Endothelial cell (in vitro differentiated cells): Measurements from ENCODE around the gene LRIG2. TPM values are rescaled to one million over a fixed set of nuclear protein-coding genes. Genes with fewer than 3 reads are reported as not detected.

Experiments used
- DNase-seq: peaks from one replicate; pipeline ENCODE4 v3.0.0; 2021; ENCODE audit warnings: low spot score
- H3K27ac Mint-ChIP-seq: one replicate; pipeline ENCODE4 v1.8.0; 2021; ENCODE audit warnings: mixed read lengths, inconsistent platforms; ENCODE audit not compliant: unreplicated experiment
- H3K27me3 Mint-ChIP-seq: one replicate; pipeline ENCODE4 v1.8.0; 2021; ENCODE audit warnings: mild to moderate bottlenecking, moderate library complexity, mixed read lengths, inconsistent platforms; ENCODE audit not compliant: unreplicated experiment
- H3K36me3 Mint-ChIP-seq: one replicate; pipeline ENCODE4 v1.8.0; 2021; ENCODE audit warnings: mild to moderate bottlenecking, low read depth, mixed read lengths, inconsistent platforms; ENCODE audit not compliant: unreplicated experiment
- H3K4me1 Mint-ChIP-seq: one replicate; pipeline ENCODE4 v1.8.0; 2021; ENCODE audit warnings: mild to moderate bottlenecking, mixed read lengths, inconsistent platforms; ENCODE audit not compliant: unreplicated experiment
- H3K4me3 Mint-ChIP-seq: one replicate; pipeline ENCODE4 v1.8.0; 2021; ENCODE audit warnings: mild to moderate bottlenecking, mixed read lengths, inconsistent platforms; ENCODE audit not compliant: unreplicated experiment
- H3K9me3 Mint-ChIP-seq: one replicate; pipeline ENCODE4 v1.8.0; 2021; ENCODE audit warnings: mixed read lengths, inconsistent platforms; ENCODE audit not compliant: unreplicated experiment
- total RNA-seq: library from RNA; stranded (reverse); fragmentation: NEBNext Ultra II Directional; extraction: Animal tissue kit (Norgen Biotek cat#: 25700); gene quantifications from one replicate; pipeline ENCODE4 v1.2.1, GENCODE V29; 2021; ENCODE audit not compliant: unreplicated experiment
- TF ChIP-seq, protein P1 (sequence below): fragments of 200-600 bp; sonication (generic); IDR thresholded peaks from one replicate; pipeline ENCODE4 v1.5.0; 2021; ENCODE audit warnings: antibody characterized with exemption; ENCODE audit not compliant: unreplicated experiment

The LRIG2 gene
- total RNA-seq, 1 donor from 2014 or later, result 23.0 TPM

DNA sequence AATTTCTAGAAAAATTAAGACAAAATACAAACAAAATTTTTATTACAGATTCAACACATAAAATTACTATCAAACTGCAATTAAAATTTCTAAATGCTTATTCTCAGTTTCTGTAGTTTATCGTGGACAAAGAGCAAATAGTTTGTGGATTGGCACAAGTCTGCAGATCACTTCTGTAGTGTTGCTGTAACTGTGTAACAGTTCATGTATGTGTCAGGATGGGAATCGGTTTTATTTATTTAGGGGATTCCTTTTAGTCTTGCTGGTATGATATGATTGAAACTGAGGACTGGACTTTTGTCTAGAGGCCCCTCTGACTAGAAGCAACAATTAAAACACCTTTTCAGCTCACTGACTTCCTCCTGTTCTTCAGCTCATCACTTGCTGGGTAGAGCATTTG, 60.8 kb downstream of the LRIG2 start:
- Mint-ChIP-seq H3K9me3 (no peaks in the 10 kb centered on the region), H3K4me3 (no peak overlapping the region), H3K4me1 (peaks cover 43% of the 10 kb centered on the region), H3K27ac (peak overlapping the region; percentile 81), H3K36me3 (no peaks in the 10 kb centered on the region), H3K27me3 (no peaks in the 10 kb centered on the region)
- no peak for DNase-seq
- TF ChIP-seq, protein P1, sequence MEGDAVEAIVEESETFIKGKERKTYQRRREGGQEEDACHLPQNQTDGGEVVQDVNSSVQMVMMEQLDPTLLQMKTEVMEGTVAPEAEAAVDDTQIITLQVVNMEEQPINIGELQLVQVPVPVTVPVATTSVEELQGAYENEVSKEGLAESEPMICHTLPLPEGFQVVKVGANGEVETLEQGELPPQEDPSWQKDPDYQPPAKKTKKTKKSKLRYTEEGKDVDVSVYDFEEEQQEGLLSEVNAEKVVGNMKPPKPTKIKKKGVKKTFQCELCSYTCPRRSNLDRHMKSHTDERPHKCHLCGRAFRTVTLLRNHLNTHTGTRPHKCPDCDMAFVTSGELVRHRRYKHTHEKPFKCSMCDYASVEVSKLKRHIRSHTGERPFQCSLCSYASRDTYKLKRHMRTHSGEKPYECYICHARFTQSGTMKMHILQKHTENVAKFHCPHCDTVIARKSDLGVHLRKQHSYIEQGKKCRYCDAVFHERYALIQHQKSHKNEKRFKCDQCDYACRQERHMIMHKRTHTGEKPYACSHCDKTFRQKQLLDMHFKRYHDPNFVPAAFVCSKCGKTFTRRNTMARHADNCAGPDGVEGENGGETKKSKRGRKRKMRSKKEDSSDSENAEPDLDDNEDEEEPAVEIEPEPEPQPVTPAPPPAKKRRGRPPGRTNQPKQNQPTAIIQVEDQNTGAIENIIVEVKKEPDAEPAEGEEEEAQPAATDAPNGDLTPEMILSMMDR, result no peak

DNA sequence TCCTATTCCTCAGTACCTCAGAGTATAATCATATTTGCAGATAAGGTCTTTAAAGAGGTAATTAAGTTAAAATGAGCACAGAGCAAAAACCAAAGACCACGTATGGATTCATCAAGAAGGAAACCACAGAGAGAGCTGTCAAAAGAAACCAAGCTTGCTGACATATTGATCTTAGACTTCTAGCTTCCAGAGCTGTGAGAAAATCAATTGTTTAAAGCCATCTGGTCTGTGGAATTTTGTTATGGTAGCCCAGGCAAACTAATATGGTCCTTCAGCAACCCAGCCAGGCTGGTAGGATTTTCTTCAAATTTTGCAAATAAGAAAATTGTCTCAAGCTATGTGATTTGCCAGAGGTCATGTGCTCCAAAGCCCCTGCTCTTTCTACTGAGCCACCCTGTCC, 62.5 kb downstream of the LRIG2 start:
- Mint-ChIP-seq H3K36me3 (no peaks in the 10 kb centered on the region), H3K9me3 (no peaks in the 10 kb centered on the region), H3K27me3 (no peaks in the 10 kb centered on the region), H3K4me1 (peaks cover 38% of the 10 kb centered on the region), H3K4me3 (no peak overlapping the region), H3K27ac (no peak overlapping the region)
- TF ChIP-seq, protein P1, result no peak
- DNase-seq, result no peak

DNA sequence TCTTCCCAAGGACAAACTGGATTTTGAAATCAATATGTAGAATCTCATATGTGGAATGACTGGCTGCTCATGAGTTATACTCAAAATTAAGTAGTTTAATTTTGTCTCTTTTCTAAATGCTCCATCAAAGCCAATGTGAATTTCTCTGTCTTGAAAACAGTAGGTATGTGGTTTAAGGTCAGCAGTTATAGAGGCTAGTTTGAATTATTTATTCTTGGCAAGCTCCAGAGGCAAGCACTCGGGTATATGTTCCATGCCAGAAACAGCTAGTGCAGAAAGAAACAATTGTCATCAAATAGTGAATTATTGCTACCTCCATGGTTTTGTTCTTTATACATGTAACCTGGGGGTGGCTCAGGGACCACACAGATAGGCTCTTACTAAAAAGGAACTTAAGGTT, 63.5 kb downstream of the LRIG2 start:
- TF ChIP-seq, protein P1, result no peak
- Mint-ChIP-seq H3K36me3 (no peaks in the 10 kb centered on the region), H3K4me3 (no peak overlapping the region), H3K4me1 (peaks cover 42% of the 10 kb centered on the region), H3K9me3 (no peaks in the 10 kb centered on the region), H3K27ac (no peak overlapping the region), H3K27me3 (peaks cover 2% of the 10 kb centered on the region)
- DNase-seq, result no peak

DNA sequence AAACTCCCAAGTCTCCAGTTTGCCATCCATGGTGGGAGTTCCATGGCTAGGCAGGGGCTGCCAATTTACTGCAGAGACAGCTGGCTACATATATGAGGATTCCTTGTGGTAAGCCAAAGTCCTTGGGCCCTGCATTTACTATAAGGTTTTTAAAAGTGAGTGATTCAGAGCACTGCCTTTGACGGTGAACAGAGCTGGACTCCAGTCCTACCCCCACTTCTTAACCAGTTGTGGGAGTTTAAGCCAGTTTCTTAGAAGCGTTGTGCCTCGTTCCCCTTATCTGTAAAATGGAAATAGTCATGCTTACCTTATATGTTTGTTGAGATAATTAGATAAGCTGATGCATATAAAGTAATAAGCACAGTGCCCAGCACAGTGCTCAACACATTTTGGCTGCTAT, 64.6 kb downstream of the LRIG2 start:
- peaks cover 2% of the 10 kb centered on the region for H3K27me3 Mint-ChIP-seq
- H3K4me1 Mint-ChIP-seq, result peaks cover 38% of the 10 kb centered on the region
- DNase-seq, result no peak
- H3K36me3 Mint-ChIP-seq, result no peaks in the 10 kb centered on the region
- no peaks in the 10 kb centered on the region for H3K9me3 Mint-ChIP-seq
- TF ChIP-seq, protein P1, result no peak
- H3K4me3 Mint-ChIP-seq, result no peak overlapping the region
- no peak overlapping the region for H3K27ac Mint-ChIP-seq

DNA sequence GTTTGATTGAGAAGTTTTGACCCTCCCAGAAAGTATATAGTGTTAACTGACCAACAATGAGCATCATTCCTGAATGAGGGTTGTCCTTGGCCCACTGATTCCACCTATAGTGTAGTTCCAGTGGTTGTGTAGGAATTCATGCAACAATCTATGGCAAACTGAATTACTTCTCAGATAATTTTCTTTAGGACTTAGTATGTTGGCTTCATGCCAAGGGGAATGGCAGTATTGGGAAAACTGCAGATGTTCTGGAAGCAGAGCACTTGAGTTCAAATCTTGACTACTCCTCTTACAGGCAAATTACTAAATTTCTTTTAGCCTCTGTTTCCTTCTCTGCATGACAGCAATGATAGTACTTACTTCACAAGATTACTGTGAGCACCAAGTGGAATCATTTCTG, 65.8 kb downstream of the LRIG2 start:
- TF ChIP-seq, protein P1, result no peak
- peaks cover 29% of the 10 kb centered on the region for H3K4me1 Mint-ChIP-seq

More for the DNA sequence above, 65.8 kb downstream of the LRIG2 start:
- Mint-ChIP-seq H3K27me3 (peaks cover 2% of the 10 kb centered on the region), H3K4me3 (no peak overlapping the region), H3K9me3 (no peaks in the 10 kb centered on the region), H3K27ac (no peak overlapping the region), H3K36me3 (no peaks in the 10 kb centered on the region)
- DNase-seq, result no peak
